Inflammatory macrophage treated with lipopolysaccharide for 1 hour (primary cell): ENCODE data around the gene DRAP1.
A peak's percentile ranks its signal among the peaks of the same experiment; 100 is the strongest.

ENCODE experiments used
- DNase-seq, 2 donors: peaks; one replicate each; pipeline ENCODE4 v3.0.0-alpha.2; 2020 to 2022

The DRAP1 gene

GRCh38 chr11:65965986-65966762 lies 46.9 kb downstream of the DRAP1 start:
- DNase-seq, result no peak

GRCh38 chr11:65967329-65967934 lies 48.2 kb downstream of the DRAP1 start:
- DNase-seq, result no peak

- peak; percentile 49 to 77 for DNase-seq
Observed at GRCh38 chr11:65968600-65969482, 49.6 kb downstream of the DRAP1 start.
